Measurements from ENCODE around the gene MRPS15.

Gene MRPS15

DNA sequence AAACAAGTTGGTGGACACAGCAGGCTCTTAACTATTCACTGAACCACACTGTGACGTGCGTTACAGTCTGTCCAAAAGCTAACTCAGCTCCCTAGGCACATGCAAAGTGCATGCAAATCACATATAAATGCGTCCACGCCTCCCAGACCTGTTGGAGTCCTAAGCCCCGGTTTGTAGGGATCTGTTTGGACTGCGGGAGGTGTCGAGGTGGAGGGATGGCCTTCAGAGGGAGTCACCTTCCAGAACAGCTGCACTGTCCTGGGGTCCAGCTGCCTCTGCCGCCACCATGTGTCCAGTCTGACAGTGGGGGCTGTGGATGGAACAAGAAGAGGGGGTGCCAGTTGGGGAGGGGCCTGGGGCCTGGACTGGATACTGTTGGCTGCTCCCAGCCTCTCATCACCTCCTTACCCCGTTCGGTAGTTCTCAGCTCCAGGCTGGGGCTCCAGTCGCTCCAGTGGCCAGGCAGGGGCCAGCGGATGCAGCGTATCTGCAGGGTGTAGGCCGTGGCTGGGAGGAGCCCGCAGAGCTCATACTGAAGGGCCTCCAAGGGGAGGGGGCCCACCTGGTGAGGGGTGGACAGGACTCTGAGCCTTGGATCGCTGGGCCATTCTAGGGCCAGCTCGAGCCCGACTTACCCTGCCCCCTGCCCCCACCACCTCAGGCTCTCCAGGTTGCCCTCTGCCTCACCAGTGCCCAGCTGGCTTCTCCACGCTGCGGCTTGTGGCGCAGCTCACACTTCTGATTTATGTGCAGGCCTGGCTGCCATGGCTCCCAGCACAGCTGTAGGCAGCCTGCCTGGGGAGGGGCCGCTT is 7.9 kb upstream of the MRPS15 start:
- no peak overlapping the region for H3K4me3 ChIP-seq (ENCODE audit: low read length in 2 of 2)
- H3K27me3 ChIP-seq (ENCODE audit: control insufficient read depth in 1 of 2, insufficient read depth in 2 of 2, low read length in 2 of 2) = peaks cover 0 to 2% of the 10 kb centered on the region in 2 donors
- H3K4me1 ChIP-seq (ENCODE audit: control insufficient read depth, insufficient read depth, low read length) = no peaks in the 10 kb centered on the region
- H3K36me3 ChIP-seq (ENCODE audit: control insufficient read depth in 2 of 2, insufficient read depth in 2 of 2, low read length in 2 of 2) = no peaks in the 10 kb centered on the region
- H3K9me3 ChIP-seq (ENCODE audit: control insufficient read depth in 2 of 2, low read length in 2 of 2) = no peaks in the 10 kb centered on the region
- no peak overlapping the region for H3K9ac ChIP-seq (ENCODE audit: low read length in 2 of 2)
- H3K27ac ChIP-seq (ENCODE audit: low read length) = no peak overlapping the region

DNA sequence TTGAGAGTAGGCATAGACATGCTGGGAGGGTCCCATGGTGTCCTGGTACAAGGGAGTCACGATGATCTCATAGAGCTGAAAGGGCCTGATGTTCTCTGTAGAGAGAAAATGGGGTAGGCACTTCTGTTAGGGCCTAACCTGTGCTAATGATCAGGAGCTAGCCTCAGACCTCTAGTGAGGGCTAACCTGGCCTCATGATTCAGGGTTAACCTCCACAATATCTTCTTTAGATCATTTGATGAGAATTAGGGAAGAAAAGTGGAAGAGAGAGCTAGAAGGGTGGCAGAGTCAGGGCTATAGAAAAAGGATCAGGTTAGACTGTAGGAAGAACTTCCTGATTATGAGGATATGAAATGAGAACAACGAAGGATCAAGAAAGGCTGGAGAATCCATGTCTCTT is 5.0 kb upstream of the MRPS15 start:
- H3K36me3 ChIP-seq (ENCODE audit: control insufficient read depth in 2 of 2, insufficient read depth in 2 of 2, low read length in 2 of 2) = no peaks in the 10 kb centered on the region

DNA sequence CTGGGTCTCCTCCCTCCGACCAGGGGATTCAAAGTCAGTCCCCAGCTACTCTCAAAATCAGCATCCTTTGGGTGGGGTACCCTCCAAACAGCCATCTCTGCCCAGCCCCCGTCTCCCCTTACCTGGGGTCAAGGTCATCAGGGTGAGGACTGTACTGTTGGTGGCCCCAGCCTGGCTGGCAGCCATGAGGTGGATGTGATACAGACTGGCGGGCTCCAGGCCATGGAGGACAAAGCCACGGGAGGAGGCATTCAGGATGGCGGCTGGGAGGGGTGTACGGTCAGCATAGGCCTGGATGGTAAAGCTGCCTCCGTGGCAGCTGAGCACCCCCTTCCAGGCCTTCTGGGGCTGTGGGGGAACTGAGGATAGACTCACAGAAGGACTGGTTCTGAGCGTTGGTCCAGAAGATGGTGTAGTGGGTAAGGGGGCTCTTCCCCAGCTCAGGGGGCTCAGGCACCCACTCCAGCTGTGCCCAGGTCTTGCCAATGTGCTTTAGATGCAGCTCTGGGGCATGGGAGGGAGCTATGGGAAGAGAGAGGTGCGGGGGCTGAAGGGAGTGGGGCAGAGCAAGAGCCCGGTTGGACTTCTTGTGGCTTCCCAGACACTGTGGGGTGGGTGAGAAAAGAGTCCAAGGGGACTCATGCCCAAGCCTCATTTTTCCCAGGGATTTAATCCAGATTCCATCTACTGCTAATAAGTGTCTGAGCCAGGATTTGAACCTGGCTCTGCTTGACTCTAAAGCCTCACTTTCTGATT is 3.7 kb upstream of the MRPS15 start:
- H3K27ac ChIP-seq (ENCODE audit: low read length) = no peak overlapping the region
- no peak overlapping the region for H3K9ac ChIP-seq (ENCODE audit: low read length in 2 of 2)
- H3K27me3 ChIP-seq (ENCODE audit: control insufficient read depth in 1 of 2, insufficient read depth in 2 of 2, low read length in 2 of 2) = no peaks in the 10 kb centered on the region
- peaks cover 7% of the 10 kb centered on the region for H3K4me1 ChIP-seq (ENCODE audit: control insufficient read depth, insufficient read depth, low read length)
- H3K4me3 ChIP-seq (ENCODE audit: low read length in 2 of 2) = no peak overlapping the region
- no peaks in the 10 kb centered on the region for H3K9me3 ChIP-seq (ENCODE audit: control insufficient read depth in 2 of 2, low read length in 2 of 2)
- H3K36me3 ChIP-seq (ENCODE audit: control insufficient read depth in 2 of 2, insufficient read depth in 2 of 2, low read length in 2 of 2) = no peaks in the 10 kb centered on the region

More for the DNA sequence above, 5.0 kb upstream of the MRPS15 start:
- Histone ChIP-seq H3K4me1 (ENCODE audit: control insufficient read depth, insufficient read depth, low read length) (no peaks in the 10 kb centered on the region), H3K27ac (ENCODE audit: low read length) (no peak overlapping the region), H3K9ac (ENCODE audit: low read length in 2 of 2) (no peak overlapping the region), H3K4me3 (ENCODE audit: low read length in 2 of 2) (no peak overlapping the region), H3K9me3 (ENCODE audit: control insufficient read depth in 2 of 2, low read length in 2 of 2) (no peaks in the 10 kb centered on the region), H3K27me3 (ENCODE audit: control insufficient read depth in 1 of 2, insufficient read depth in 2 of 2, low read length in 2 of 2) (no peaks in the 10 kb centered on the region)

DNA sequence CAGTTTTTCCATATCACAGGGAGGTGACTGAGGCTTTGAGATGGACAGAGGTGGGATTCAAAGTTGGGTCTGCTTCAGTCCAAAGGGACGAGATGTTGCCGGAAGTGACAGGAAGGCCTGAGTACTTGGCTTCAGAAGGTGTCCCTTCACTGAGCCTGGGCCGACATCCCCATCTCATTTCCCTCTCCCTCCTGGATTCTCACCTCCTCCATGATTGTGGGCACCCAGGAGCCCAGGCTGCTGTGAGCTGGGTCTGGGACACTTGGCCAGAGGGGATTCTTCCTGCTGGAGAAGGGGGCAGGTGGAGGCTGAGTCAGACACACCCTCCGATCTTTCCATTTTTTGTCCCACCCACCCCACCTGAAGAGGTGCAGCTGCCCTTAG is 2.8 kb upstream of the MRPS15 start:
- Histone ChIP-seq H3K4me3 (ENCODE audit: low read length in 2 of 2) (no peak overlapping the region), H3K27ac (ENCODE audit: low read length) (no peak overlapping the region), H3K4me1 (ENCODE audit: control insufficient read depth, insufficient read depth, low read length) (peaks cover 7% of the 10 kb centered on the region), H3K9me3 (ENCODE audit: control insufficient read depth in 2 of 2, low read length in 2 of 2) (no peaks in the 10 kb centered on the region), H3K9ac (ENCODE audit: low read length in 2 of 2) (no peak overlapping the region), H3K36me3 (ENCODE audit: control insufficient read depth in 2 of 2, insufficient read depth in 2 of 2, low read length in 2 of 2) (peaks cover 0 to 4% of the 10 kb centered on the region in 2 donors), H3K27me3 (ENCODE audit: control insufficient read depth in 1 of 2, insufficient read depth in 2 of 2, low read length in 2 of 2) (no peaks in the 10 kb centered on the region)

DNA sequence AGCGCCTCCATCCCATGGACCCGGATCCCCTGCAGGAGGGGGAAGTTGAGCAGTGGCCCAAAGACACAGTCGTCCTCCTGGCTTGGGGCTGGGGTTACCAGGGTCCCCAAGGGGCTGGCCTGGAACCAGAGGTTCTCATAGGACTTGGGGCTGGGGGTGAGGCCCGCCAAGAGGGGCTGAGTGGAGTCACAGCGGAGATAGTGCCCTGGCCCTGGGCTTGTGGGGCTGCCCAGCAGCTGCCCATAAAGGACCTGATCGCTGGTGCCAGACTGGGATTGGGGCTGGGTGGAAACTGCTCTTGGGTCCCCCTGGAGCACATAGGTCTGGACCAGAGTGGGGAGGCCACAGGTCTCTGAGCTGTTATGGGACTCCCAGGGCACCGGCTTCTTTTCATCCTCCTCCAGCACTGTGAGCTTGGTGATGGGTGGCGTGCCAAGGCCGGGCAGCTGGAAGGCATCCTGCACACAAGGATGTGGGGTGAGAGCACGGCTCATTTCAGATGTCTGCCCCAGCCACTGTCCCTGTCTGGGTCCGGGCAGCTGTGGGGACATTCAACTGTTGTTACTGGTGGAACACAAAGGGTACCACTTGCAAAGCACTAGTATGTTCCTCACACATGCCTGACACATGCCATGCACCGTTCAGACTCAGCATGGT is 2.3 kb upstream of the MRPS15 start:
- peaks cover 7% of the 10 kb centered on the region for H3K4me1 ChIP-seq (ENCODE audit: control insufficient read depth, insufficient read depth, low read length)
- H3K4me3 ChIP-seq (ENCODE audit: low read length in 2 of 2) = no peak overlapping the region
- H3K9ac ChIP-seq (ENCODE audit: low read length in 2 of 2) = no peak overlapping the region
- no peak overlapping the region for H3K27ac ChIP-seq (ENCODE audit: low read length)
- H3K9me3 ChIP-seq (ENCODE audit: control insufficient read depth in 2 of 2, low read length in 2 of 2) = no peaks in the 10 kb centered on the region
- peaks cover 3 to 6% of the 10 kb centered on the region in 2 donors for H3K36me3 ChIP-seq (ENCODE audit: control insufficient read depth in 2 of 2, insufficient read depth in 2 of 2, low read length in 2 of 2)
- no peaks in the 10 kb centered on the region for H3K27me3 ChIP-seq (ENCODE audit: control insufficient read depth in 1 of 2, insufficient read depth in 2 of 2, low read length in 2 of 2)

DNA sequence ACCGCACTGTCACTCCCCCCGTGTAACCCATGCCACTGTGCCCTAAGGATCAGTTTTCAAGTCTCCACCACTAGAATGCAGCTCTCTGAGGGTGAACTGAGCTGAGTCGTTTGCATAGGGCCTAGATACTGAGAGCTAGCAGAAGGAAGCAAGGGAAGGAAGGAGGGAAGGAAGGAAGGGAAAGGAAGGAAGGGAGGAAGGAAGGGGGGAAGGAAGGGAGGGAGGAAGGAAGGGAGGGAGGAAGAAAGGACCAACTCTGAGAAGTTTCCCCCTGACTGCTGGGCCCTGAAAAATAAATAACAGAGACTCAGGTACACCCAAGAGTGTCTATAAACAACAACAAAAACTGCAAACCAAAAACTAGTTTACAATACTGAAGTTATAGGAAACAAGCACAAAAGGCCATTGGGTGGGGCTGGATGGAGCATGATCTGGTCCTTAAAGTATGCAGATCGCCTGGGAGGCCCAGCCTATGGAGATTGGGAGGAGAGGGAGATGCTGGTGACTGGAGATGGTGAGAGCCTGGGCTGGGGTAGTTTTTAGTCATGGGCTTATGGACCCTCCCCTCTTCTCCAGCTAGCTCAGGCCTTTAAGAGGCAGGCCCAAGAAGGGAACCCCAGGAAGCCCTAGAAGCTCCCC is 1.7 kb upstream of the MRPS15 start:
- Histone ChIP-seq H3K4me3 (ENCODE audit: low read length in 2 of 2) (no peak overlapping the region), H3K27ac (ENCODE audit: low read length) (no peak overlapping the region)

DNA sequence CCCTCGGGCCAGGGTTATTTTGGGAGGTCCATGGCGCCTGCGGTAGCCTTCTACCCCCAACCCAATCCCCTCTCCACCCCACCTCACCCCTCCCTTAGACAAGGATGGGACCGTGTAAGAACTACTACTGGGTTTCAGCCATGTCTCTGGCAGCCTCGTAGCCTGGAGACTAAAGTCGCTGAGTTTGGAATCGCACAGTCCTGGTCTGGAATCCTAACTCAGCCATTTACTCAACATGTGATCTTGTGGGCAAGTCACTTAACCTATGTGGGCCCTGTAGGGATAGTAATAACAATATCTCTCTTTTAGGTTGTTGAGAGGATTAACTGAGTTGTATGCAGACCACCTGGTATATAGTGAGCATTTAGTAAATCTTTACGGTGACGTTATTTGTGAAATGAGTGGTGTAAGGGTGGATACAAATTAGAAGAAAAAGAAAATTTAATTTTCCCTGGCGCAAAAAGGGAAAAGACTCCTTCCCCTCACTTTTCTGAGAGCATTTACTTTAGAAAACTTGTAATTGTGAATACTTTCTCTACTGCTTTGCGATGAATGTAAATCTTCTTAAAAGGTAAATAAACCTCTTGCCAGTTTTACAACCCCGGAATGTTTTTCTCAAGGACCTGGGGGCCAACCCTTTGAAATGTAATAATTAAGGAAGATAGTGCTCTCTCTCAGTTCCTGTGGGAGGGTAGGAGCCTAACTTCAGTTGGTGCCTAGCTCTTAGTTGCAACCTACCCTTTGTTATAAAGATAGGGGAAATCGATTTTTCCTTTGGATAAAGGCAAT is 615 bp upstream of the MRPS15 start:
- H3K4me3 ChIP-seq (ENCODE audit: low read length in 2 of 2) = peak overlapping the region; percentile 88 to 99
- peaks cover 18 to 20% of the 10 kb centered on the region in 2 donors for H3K36me3 ChIP-seq (ENCODE audit: control insufficient read depth in 2 of 2, insufficient read depth in 2 of 2, low read length in 2 of 2)
- peak overlapping the region; percentile 78 to 84 for H3K9ac ChIP-seq (ENCODE audit: low read length in 2 of 2)
- H3K27me3 ChIP-seq (ENCODE audit: control insufficient read depth in 1 of 2, insufficient read depth in 2 of 2, low read length in 2 of 2) = no peaks in the 10 kb centered on the region
- H3K4me1 ChIP-seq (ENCODE audit: control insufficient read depth, insufficient read depth, low read length) = peaks cover 7% of the 10 kb centered on the region
- no peaks in the 10 kb centered on the region for H3K9me3 ChIP-seq (ENCODE audit: control insufficient read depth in 2 of 2, low read length in 2 of 2)
- peak overlapping the region; percentile 96 for H3K27ac ChIP-seq (ENCODE audit: low read length)

More for the DNA sequence above, 1.7 kb upstream of the MRPS15 start:
- H3K9me3 ChIP-seq (ENCODE audit: control insufficient read depth in 2 of 2, low read length in 2 of 2) = no peaks in the 10 kb centered on the region
- no peaks in the 10 kb centered on the region for H3K27me3 ChIP-seq (ENCODE audit: control insufficient read depth in 1 of 2, insufficient read depth in 2 of 2, low read length in 2 of 2)
- H3K4me1 ChIP-seq (ENCODE audit: control insufficient read depth, insufficient read depth, low read length) = peaks cover 7% of the 10 kb centered on the region
- peaks cover 9 to 13% of the 10 kb centered on the region in 2 donors for H3K36me3 ChIP-seq (ENCODE audit: control insufficient read depth in 2 of 2, insufficient read depth in 2 of 2, low read length in 2 of 2)
- no peak overlapping the region for H3K9ac ChIP-seq (ENCODE audit: low read length in 2 of 2)

DNA sequence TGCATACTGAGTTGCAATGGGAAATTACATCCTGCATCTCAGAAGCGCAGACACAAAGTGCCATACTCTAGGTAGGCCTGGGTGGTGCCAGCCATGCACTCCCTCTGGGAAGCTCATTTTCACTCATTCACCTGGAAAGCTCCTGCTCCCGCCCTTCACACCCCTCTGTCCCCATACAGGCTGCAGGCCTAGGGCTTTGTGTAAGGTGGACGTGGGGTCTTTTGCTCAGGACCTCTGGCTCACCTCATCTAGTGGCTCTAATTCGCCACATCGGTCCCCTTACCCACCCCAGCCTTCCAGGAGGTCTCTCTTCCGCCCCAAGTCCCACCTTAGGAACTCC is 751 bp downstream of the MRPS15 start:
- H3K4me1 ChIP-seq (ENCODE audit: control insufficient read depth, insufficient read depth, low read length) = peaks cover 7% of the 10 kb centered on the region
- H3K27ac ChIP-seq (ENCODE audit: low read length) = peak overlapping the region; percentile 96
- H3K36me3 ChIP-seq (ENCODE audit: control insufficient read depth in 2 of 2, insufficient read depth in 2 of 2, low read length in 2 of 2) = peaks cover 29 to 30% of the 10 kb centered on the region in 2 donors
- H3K9ac ChIP-seq (ENCODE audit: low read length in 2 of 2) = peak overlapping the region; percentile 78 to 91
- no peaks in the 10 kb centered on the region for H3K9me3 ChIP-seq (ENCODE audit: control insufficient read depth in 2 of 2, low read length in 2 of 2)
- H3K27me3 ChIP-seq (ENCODE audit: control insufficient read depth in 1 of 2, insufficient read depth in 2 of 2, low read length in 2 of 2) = no peaks in the 10 kb centered on the region
- H3K4me3 ChIP-seq (ENCODE audit: low read length in 2 of 2) = peak overlapping the region; percentile 88 to 99

DNA sequence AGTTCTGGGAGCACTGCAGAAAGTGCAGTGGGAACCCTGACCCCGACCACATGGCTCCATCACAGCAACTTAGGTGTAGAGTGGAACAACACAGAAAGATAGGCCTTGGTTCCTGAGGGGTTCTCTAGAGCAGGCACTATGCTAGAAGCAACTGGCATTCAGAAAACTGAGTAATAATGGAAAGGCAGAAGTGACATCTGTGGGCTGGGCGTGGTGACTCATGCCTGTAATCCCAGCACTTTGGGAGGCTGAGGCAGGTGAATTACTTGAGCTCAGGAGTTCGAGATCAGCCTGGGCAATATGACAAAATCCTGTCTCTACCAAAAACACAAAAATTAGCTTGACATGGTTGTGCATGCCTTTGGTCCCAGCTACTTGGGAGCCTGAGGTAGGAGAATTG is 5.3 kb downstream of the MRPS15 start:
- H3K4me3 ChIP-seq (ENCODE audit: low read length in 2 of 2) = no peak overlapping the region
- H3K9me3 ChIP-seq (ENCODE audit: control insufficient read depth in 2 of 2, low read length in 2 of 2) = no peaks in the 10 kb centered on the region
- no peaks in the 10 kb centered on the region for H3K27me3 ChIP-seq (ENCODE audit: control insufficient read depth in 1 of 2, insufficient read depth in 2 of 2, low read length in 2 of 2)
- no peak overlapping the region for H3K9ac ChIP-seq (ENCODE audit: low read length in 2 of 2)
- peaks cover 55 to 60% of the 10 kb centered on the region in 2 donors for H3K36me3 ChIP-seq (ENCODE audit: control insufficient read depth in 2 of 2, insufficient read depth in 2 of 2, low read length in 2 of 2)
- peaks cover 7% of the 10 kb centered on the region for H3K4me1 ChIP-seq (ENCODE audit: control insufficient read depth, insufficient read depth, low read length)
- H3K27ac ChIP-seq (ENCODE audit: low read length) = no peak overlapping the region

DNA sequence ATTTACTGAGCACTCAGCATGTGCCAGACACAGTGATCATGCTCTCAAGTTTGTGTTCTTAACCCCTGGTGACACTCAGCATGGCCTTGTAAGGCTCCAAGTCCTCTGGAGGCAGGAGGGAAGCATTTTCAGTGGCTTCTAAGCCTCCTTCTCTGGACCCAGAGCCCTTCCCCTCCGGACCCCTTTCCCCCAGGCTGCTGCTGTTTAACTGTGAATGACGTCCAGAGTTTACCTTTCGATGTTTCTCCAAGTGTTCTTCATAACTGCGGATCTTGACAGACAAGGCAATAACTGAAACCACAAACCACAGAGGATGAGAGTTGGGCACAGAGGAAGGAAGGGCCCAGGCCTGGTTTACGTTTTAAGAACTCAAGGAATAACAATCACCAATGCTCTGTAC is 6.5 kb downstream of the MRPS15 start:
- Histone ChIP-seq H3K9me3 (ENCODE audit: control insufficient read depth in 2 of 2, low read length in 2 of 2) (no peaks in the 10 kb centered on the region), H3K4me3 (ENCODE audit: low read length in 2 of 2) (no peak overlapping the region), H3K27ac (ENCODE audit: low read length) (no peak overlapping the region), H3K36me3 (ENCODE audit: control insufficient read depth in 2 of 2, insufficient read depth in 2 of 2, low read length in 2 of 2) (peaks cover 55 to 60% of the 10 kb centered on the region in 2 donors), H3K27me3 (ENCODE audit: control insufficient read depth in 1 of 2, insufficient read depth in 2 of 2, low read length in 2 of 2) (no peaks in the 10 kb centered on the region), H3K9ac (ENCODE audit: low read length in 2 of 2) (no peak overlapping the region), H3K4me1 (ENCODE audit: control insufficient read depth, insufficient read depth, low read length) (no peaks in the 10 kb centered on the region)
